H1 (cell line): ENCODE measurements around the gene TNPO2. TPM values are rescaled to one million over a fixed set of nuclear protein-coding genes. Genes with fewer than 3 reads are reported as not detected.
A peak's percentile ranks its signal among the peaks of the same experiment; 100 is the strongest.
"Not testable (repeated sequence)": the region's sequence is repeated elsewhere in the genome, so short reads cannot be mapped to it uniquely, and the experiment has no call there.

Experiments
- CTCF ChIA-PET: fragments of 300-600 bp; sonication (Branson Sonifier 250); formaldehyde crosslinking; loops from one replicate; lab custom pipeline; 2021; ENCODE audit not compliant: partially characterized antibody; lab: Charles Lee
- POLR2A ChIA-PET: fragments of 300-600 bp; sonication (Branson Sonifier 250); formaldehyde crosslinking; loops from one replicate; lab custom pipeline; 2021; ENCODE audit warnings: inconsistent platforms; ENCODE audit not compliant: partially characterized antibody; lab: Charles Lee
- DNase-seq, 2 experiments: peaks; one replicate each; pipeline versions ENCODE4 v3.0.0 to v3.0.0-alpha.2; 2010 to 2022; ENCODE audit warnings: low spot score in 2 of 2, low read depth in 1 of 2, mixed read lengths in 1 of 2
- FAIRE-seq: peaks from 2 replicates; lab custom pipeline; 2011; peaks lifted over from hg19 to GRCh38; lab: Jason Lieb, UNC
- H2AFZ ChIP-seq: 2 replicates; pipeline ENCODE4 v1.8.1; 2012; ENCODE audit warnings: low read length, inconsistent platforms
- H2AK5ac ChIP-seq: 2 replicates; pipeline ENCODE4 v1.6.1; 2013; ENCODE audit warnings: low read depth, low read length
- H2BK120ac ChIP-seq: replicated peaks from 2 replicates; pipeline ENCODE3; 2013; ENCODE audit warnings: low read depth, low read length, inconsistent platforms
- H2BK12ac ChIP-seq: 2 replicates; pipeline ENCODE4 v1.6.1; 2013; ENCODE audit warnings: low read depth, low read length
- H2BK15ac ChIP-seq: 2 replicates; pipeline ENCODE4 v1.6.1; 2013; ENCODE audit warnings: low read length
- H2BK20ac ChIP-seq: 2 replicates; pipeline ENCODE4 v1.6.1; 2013; ENCODE audit warnings: low read length
- H2BK5ac ChIP-seq: 2 replicates; pipeline ENCODE4 v1.6.1; 2013; ENCODE audit warnings: low read depth, low read length
- H3K14ac ChIP-seq: 2 replicates; pipeline ENCODE4 v1.6.1; 2013; ENCODE audit warnings: inconsistent platforms; ENCODE audit not compliant: insufficient read length
- H3K18ac ChIP-seq: 2 replicates; pipeline ENCODE4 v1.6.1; 2013; ENCODE audit warnings: low read length; ENCODE audit errors: extremely low read depth
- H3K23ac ChIP-seq: 2 replicates; pipeline ENCODE4 v1.6.1; 2013; ENCODE audit warnings: inconsistent platforms; ENCODE audit not compliant: insufficient read length
- H3K23me2 ChIP-seq: 2 replicates; pipeline ENCODE4 v1.6.1; 2013; ENCODE audit warnings: low read depth, low read length
- H3K27ac ChIP-seq: 2 replicates; pipeline ENCODE4 v1.6.1; 2011; ENCODE audit warnings: low read depth, low read length, inconsistent platforms
- H3K27me3 ChIP-seq, 4 experiments: replicated peaks in 1 of 4; 1 replicate in 1 of 4; 2 replicates in 3 of 4; pipeline versions ENCODE4 v1.6.1 to v1.8.1; 2011 to 2013; ENCODE audit warnings: low read length in 3 of 4, mild to moderate bottlenecking in 3 of 4, inconsistent platforms in 2 of 4, mixed read lengths in 2 of 4, moderate library complexity in 1 of 4; ENCODE audit not compliant: control insufficient read depth in 3 of 4, insufficient read depth in 3 of 4; ENCODE audit errors: extremely low read depth in 1 of 4
- H3K36me3 ChIP-seq, 4 experiments: 2 replicates each; pipeline versions ENCODE4 v1.6.1 to v1.8.1; 2011 to 2013; ENCODE audit warnings: mild to moderate bottlenecking in 4 of 4, low read length in 3 of 4, moderate library complexity in 2 of 4, control low read depth in 1 of 4, inconsistent platforms in 1 of 4; ENCODE audit not compliant: insufficient read depth in 4 of 4, control insufficient read depth in 2 of 4
- H3K4ac ChIP-seq: replicated peaks from 2 replicates; pipeline ENCODE3; 2013; ENCODE audit warnings: low read length, low read depth, mixed read lengths, inconsistent platforms; ENCODE audit not compliant: insufficient read length
- H3K4me1 ChIP-seq, 4 experiments: replicated peaks in 1 of 4; 1 replicate in 1 of 4; 2 replicates in 3 of 4; pipeline versions ENCODE4 v1.6.1 to v1.8.1; 2011 to 2013; ENCODE audit warnings: low read length in 3 of 4, inconsistent platforms in 2 of 4, mixed read lengths in 1 of 4; ENCODE audit not compliant: insufficient read depth in 4 of 4, control insufficient read depth in 3 of 4
- H3K4me2 ChIP-seq, 2 experiments: 2 replicates each; pipeline versions ENCODE4 v1.6.1 to v1.8.1; 2011 to 2013; ENCODE audit warnings: low read depth in 2 of 2, low read length in 2 of 2, control low read depth in 1 of 2, inconsistent platforms in 1 of 2, mild to moderate bottlenecking in 1 of 2; ENCODE audit not compliant: insufficient read depth in 1 of 2
- H3K4me3 ChIP-seq, 4 experiments: fragments of 200-600, 300-600 bp in 1 of 4; sonication (generic), shearing (Covaris generic), sonication (Bioruptor Twin) in 1 of 4; 2 replicates each; pipeline versions ENCODE4 v1.5.1 to v1.8.1; 2011 to 2016; ENCODE audit warnings: low read length in 4 of 4, low read depth in 3 of 4, control low read depth in 2 of 4, inconsistent platforms in 2 of 4, mild to moderate bottlenecking in 2 of 4, mixed read lengths in 1 of 4, moderate library complexity in 1 of 4; ENCODE audit not compliant: insufficient read depth in 2 of 4; ENCODE audit errors: extremely low read depth in 1 of 4
- H3K56ac ChIP-seq: replicated peaks from 2 replicates; pipeline ENCODE3; 2013; ENCODE audit warnings: low read depth, mild to moderate bottlenecking, mixed read lengths, low read length, inconsistent platforms; ENCODE audit not compliant: insufficient read length
- H3K79me1 ChIP-seq: 2 replicates; pipeline ENCODE4 v1.6.1; 2013; ENCODE audit warnings: low read depth, low read length, control low read depth
- H3K79me2 ChIP-seq, 2 experiments: 2 replicates each; pipeline versions ENCODE4 v1.6.1 to v1.8.1; 2012 to 2013; ENCODE audit warnings: low read length in 2 of 2, mild to moderate bottlenecking in 2 of 2, inconsistent platforms in 1 of 2; ENCODE audit not compliant: insufficient read depth in 2 of 2, control insufficient read depth in 1 of 2
- H3K9ac ChIP-seq, 4 experiments: replicated peaks in 1 of 4; 1 replicate in 1 of 4; 2 replicates in 3 of 4; pipeline versions ENCODE4 v1.6.1 to v1.8.1; 2011 to 2013; ENCODE audit warnings: low read depth in 3 of 4, low read length in 3 of 4, control low read depth in 2 of 4, mild to moderate bottlenecking in 2 of 4, moderate library complexity in 2 of 4, inconsistent platforms in 1 of 4; ENCODE audit errors: extremely low read depth in 1 of 4
- H3K9me3 ChIP-seq, 2 experiments: 2 replicates each; pipeline versions ENCODE4 v1.6.1 to v1.8.1; 2012 to 2013; ENCODE audit warnings: mild to moderate bottlenecking in 2 of 2, moderate library complexity in 2 of 2, control low read depth in 1 of 2, inconsistent platforms in 1 of 2, low read depth in 1 of 2, low read length in 1 of 2, mixed read lengths in 1 of 2; ENCODE audit not compliant: insufficient read depth in 2 of 2
- H4K20me1 ChIP-seq, 2 experiments: replicated peaks in 1 of 2; 2 replicates each; pipeline versions ENCODE3 to v1.8.1; 2011 to 2013; ENCODE audit warnings: inconsistent platforms in 2 of 2, low read length in 2 of 2, mild to moderate bottlenecking in 1 of 2; ENCODE audit not compliant: insufficient read depth in 2 of 2, control insufficient read depth in 1 of 2
- H4K5ac ChIP-seq: 2 replicates; pipeline ENCODE4 v1.6.1; 2013; ENCODE audit warnings: low read length, low read depth, mixed read lengths, inconsistent platforms; ENCODE audit not compliant: insufficient read length
- H4K8ac ChIP-seq: 2 replicates; pipeline ENCODE4 v1.8.0; 2013; ENCODE audit warnings: mild to moderate bottlenecking, moderate library complexity, low read length, inconsistent platforms; ENCODE audit not compliant: insufficient read depth; ENCODE audit errors: extremely low read depth
- H4K91ac ChIP-seq: replicated peaks from 2 replicates; pipeline ENCODE3; 2013; ENCODE audit warnings: low read length, mixed read lengths, inconsistent platforms; ENCODE audit not compliant: insufficient read length
- WGBS, 2 experiments: shearing (Covaris generic) in 1 of 2; methylation state at CpG; one replicate each; pipeline versions ENCODE4 v1.1.6 to v1.1.7; 2013 to 2015; ENCODE audit warnings: low lambda C conversion rate in 2 of 2, mixed read lengths in 2 of 2, inconsistent platforms in 1 of 2, low coverage in 1 of 2, missing lambda C conversion rate in 1 of 2; ENCODE audit not compliant: insufficient replicate concordance in 2 of 2, insufficient coverage in 1 of 2, insufficient read length in 1 of 2; ENCODE audit errors: extremely low coverage in 1 of 2, missing lambda C conversion rate in 1 of 2; 5-methylcytosine and 5-hydroxymethylcytosine counted together
- polyA plus RNA-seq, 7 experiments: library from polyadenylated mRNA; depleted of rRNA in 3 of 7; stranded (reverse) in 5 of 7; unstranded in 2 of 7; fragments of >200 nt in 5 of 7; fragments of 200-250 nt in 2 of 7; gene quantifications; 1 replicate in 5 of 7; 2 replicates in 1 of 7; 4 replicates in 1 of 7; pipeline versions ENCODE4 v1.2.1 to v1.2.3, GENCODE V29; 2011 to 2013; ENCODE audit warnings: missing spikeins in 2 of 7, mixed read lengths in 2 of 7
- total RNA-seq: library from RNA; stranded (reverse); fragmentation: NEBNext Ultra II Directional; extraction: Animal tissue kit (Norgen Biotek cat#: 25700); gene quantifications from 2 replicates; pipeline ENCODE4 v1.2.1, GENCODE V29; 2021

Gene TNPO2
- total and polyA plus RNA-seq, 2 of the 8 experiments (the other 6 are each of a cell fraction or from before 2014, with no cell fraction given): 112 to 121 TPM

GRCh38 chr19:12697425-12697824 is 26.3 kb downstream of the TNPO2 start:
- H2BK15ac ChIP-seq, H4K8ac ChIP-seq, H3K23ac ChIP-seq, H4K91ac ChIP-seq, H3K27ac ChIP-seq, H2AK5ac ChIP-seq, H3K18ac ChIP-seq, H3K79me1 ChIP-seq, FAIRE-seq, H3K27me3 ChIP-seq, H4K5ac ChIP-seq, H3K9me3 ChIP-seq, H2BK5ac ChIP-seq, H3K14ac ChIP-seq, DNase-seq, H2AFZ ChIP-seq, H3K56ac ChIP-seq, H2BK20ac ChIP-seq, H4K20me1 ChIP-seq, H3K79me2 ChIP-seq, H3K9ac ChIP-seq, H2BK12ac ChIP-seq, H3K23me2 ChIP-seq, H3K4me1 ChIP-seq, H3K4ac ChIP-seq, H2BK120ac ChIP-seq: not testable (repeated sequence)
- CTCF ChIA-PET: interaction anchor here (1.2 to 1.7 kb wide), 6 partner anchors 8 to 187 kb away, joined by 3 to 6 read pairs (median 4); no protein-coding TSS in a partner anchor
- POLR2A ChIA-PET: interaction anchor here (0.6 to 9.2 kb wide), 16 partner anchors 11 to 457 kb away, joined by 3 to 93 read pairs (median 6); partner anchors contain the start of genes BEST2, DHPS, GET3 and GNG14
- 96% methylated on average over 21 of the region's 22 CpGs; no CpG with 5 or more reads in 1 of the 2 experiments for WGBS, 2 experiments
- Histone ChIP-seq H3K4me3 (peak overlapping the region in 1 of 4 experiments; percentile 87; a peak in 3 of 8 replicates), H3K4me2 (peak overlapping the region; percentile 78 to 95; a peak in 2 of 4 replicates), H3K36me3 (peaks cover 16 to 36% (median 22%) of the 10 kb centered on the region in 4 experiments)
